HG03432 (cell line): ENCODE measurements around the gene ESR2.
A peak's percentile ranks its signal among the peaks of the same experiment; 100 is the strongest.
"Not testable (repeated sequence)": the region's sequence is repeated elsewhere in the genome, so short reads cannot be mapped to it uniquely, and the experiment has no call there.

Experiments used
- ATAC-seq: cut with Tn5 transposase; IDR thresholded peaks from one replicate; pipeline ENCODE4 v1.9.1; 2021; ENCODE audit warnings: mild to moderate bottlenecking, moderate library complexity; ENCODE audit not compliant: unreplicated experiment

Gene ESR2

GRCh38 chr14:64293976-64294671, at the start of gene ESR2:
ESR2 (minus strand) TSS chr14:64294371; CDS start chr14:64282985, 11,386 bp downstream.
- peak; percentile 36 for ATAC-seq

GRCh38 chr14:64340560-64341196, 46.5 kb upstream of the ESR2 start:
- ATAC-seq: no peak

GRCh38 chr14:64338616-64339316, 44.6 kb upstream of the ESR2 start:
- peak; percentile 91 for ATAC-seq

GRCh38 chr14:64337888-64338615, 43.9 kb upstream of the ESR2 start:
- peak; percentile 58 for ATAC-seq

GRCh38 chr14:64329149-64329548, 35.0 kb upstream of the ESR2 start:
- ATAC-seq: no peak

- ATAC-seq: no peak
Measured at GRCh38 chr14:64326502-64326901, 32.3 kb upstream of the ESR2 start.

- ATAC-seq: no peak
Measured at GRCh38 chr14:64324895-64325294, 30.7 kb upstream of the ESR2 start.

GRCh38 chr14:64324461-64324860, 30.3 kb upstream of the ESR2 start:
- no peak for ATAC-seq

- not testable (repeated sequence) for ATAC-seq
Measured at GRCh38 chr14:64320362-64320761, 26.2 kb upstream of the ESR2 start.

GRCh38 chr14:64318695-64319094, 24.5 kb upstream of the ESR2 start:
- not testable (repeated sequence) for ATAC-seq

GRCh38 chr14:64303471-64303917, 9.3 kb upstream of the ESR2 start:
- no peak for ATAC-seq

GRCh38 chr14:64298773-64299172, 4.6 kb upstream of the ESR2 start:
- ATAC-seq: no peak

- ATAC-seq: no peak
Measured at GRCh38 chr14:64296561-64296960, 2.4 kb upstream of the ESR2 start.

GRCh38 chr14:64294672-64295413, 672 bp upstream of the ESR2 start:
- peak; percentile 86 for ATAC-seq

- ATAC-seq: no peak
Measured at GRCh38 chr14:64292197-64292596, 2.0 kb downstream of the ESR2 start.

GRCh38 chr14:64289571-64289970, 4.6 kb downstream of the ESR2 start:
- ATAC-seq: no peak

- ATAC-seq: no peak
Measured at GRCh38 chr14:64281805-64282204, 12.4 kb downstream of the ESR2 start.

- ATAC-seq: no peak
Measured at GRCh38 chr14:64279704-64280668, 14.2 kb downstream of the ESR2 start.

- no peak for ATAC-seq
Measured at GRCh38 chr14:64278458-64278857, 15.7 kb downstream of the ESR2 start.
